HepG2 (cell line): Measurements from ENCODE around the gene SERPINB11.

Experiments
- BHLHE40 ChIP-seq: IDR thresholded peaks from 2 replicates; pipeline ENCODE4 v1.6.1; 2011; ENCODE audit warnings: low read length, improper control_type of control experiment
- CHD4 ChIP-seq: fragments of 200-600 bp; sonication (generic); IDR thresholded peaks from 2 replicates; pipeline ENCODE4 v1.7.0; 2017; ENCODE audit warnings: mild to moderate bottlenecking, low read length, borderline replicate concordance
- HCFC1 ChIP-seq: fragments of 150-350 bp; IDR thresholded peaks from 2 replicates; pipeline ENCODE4 v1.6.1; 2014; ENCODE audit warnings: low read depth, low read length
- MYC ChIP-seq: sonication (generic); formaldehyde crosslinking; IDR thresholded peaks from 2 replicates; pipeline ENCODE4 v1.9.0; 2021; ENCODE audit warnings: missing genetic modification reagents, borderline replicate concordance
- RBM22 ChIP-seq: fragments of 200-400 bp; formaldehyde crosslinking; optimal IDR thresholded peaks from 2 replicates; pipeline ENCODE3; 2017; ENCODE audit warnings: mild to moderate bottlenecking, low read length, moderate library complexity
- SMAD3 ChIP-seq: sonication (generic); formaldehyde crosslinking; IDR thresholded peaks from 2 replicates; pipeline ENCODE4 v1.4.0; 2020; ENCODE audit warnings: missing genetic modification reagents
- ZFP37 ChIP-seq: sonication (generic); formaldehyde crosslinking; IDR thresholded peaks from 2 replicates; pipeline ENCODE4 v1.4.0; 2020; ENCODE audit warnings: missing genetic modification reagents, borderline replicate concordance
- ZNF207 ChIP-seq: fragments of 450-650 bp; IDR thresholded peaks from 2 replicates; pipeline ENCODE4 v1.6.1; 2016; ENCODE audit warnings: antibody characterized with exemption, borderline replicate concordance
- ZNF3 ChIP-seq: IDR thresholded peaks from 2 replicates; pipeline ENCODE4 v1.7.0; 2017; ENCODE audit warnings: inconsistent platforms
- ZNF317 ChIP-seq: sonication (generic); formaldehyde crosslinking; IDR thresholded peaks from 2 replicates; pipeline ENCODE4 v1.5.0; 2020; ENCODE audit warnings: mild to moderate bottlenecking, missing genetic modification reagents
- ZNF746 ChIP-seq: sonication (generic); formaldehyde crosslinking; IDR thresholded peaks from 2 replicates; pipeline ENCODE4 v1.8.0; 2022; ENCODE audit warnings: mild to moderate bottlenecking, missing genetic modification reagents
- TF ChIP-seq, protein P1 (sequence below): sonication (generic); formaldehyde crosslinking; IDR thresholded peaks from 2 replicates; pipeline ENCODE4 v1.8.1; 2022; ENCODE audit warnings: low read depth, mild to moderate bottlenecking, missing genetic modification reagents
- TF ChIP-seq, protein P2 (sequence below): sonication (generic); formaldehyde crosslinking; IDR thresholded peaks from 2 replicates; pipeline ENCODE4 v1.5.0; 2020; ENCODE audit warnings: mild to moderate bottlenecking, missing genetic modification reagents, moderate library complexity
- TF ChIP-seq, protein P3 (sequence below), 2 experiments: fragments of 450-650 bp in 1 of 2; sonication (generic) in 1 of 2; formaldehyde crosslinking; IDR thresholded peaks; 2 replicates each; pipeline versions ENCODE4 v1.5.0 to v1.8.0; 2020 to 2022; ENCODE audit warnings: mild to moderate bottlenecking in 1 of 2, missing genetic modification reagents in 1 of 2

DNA sequence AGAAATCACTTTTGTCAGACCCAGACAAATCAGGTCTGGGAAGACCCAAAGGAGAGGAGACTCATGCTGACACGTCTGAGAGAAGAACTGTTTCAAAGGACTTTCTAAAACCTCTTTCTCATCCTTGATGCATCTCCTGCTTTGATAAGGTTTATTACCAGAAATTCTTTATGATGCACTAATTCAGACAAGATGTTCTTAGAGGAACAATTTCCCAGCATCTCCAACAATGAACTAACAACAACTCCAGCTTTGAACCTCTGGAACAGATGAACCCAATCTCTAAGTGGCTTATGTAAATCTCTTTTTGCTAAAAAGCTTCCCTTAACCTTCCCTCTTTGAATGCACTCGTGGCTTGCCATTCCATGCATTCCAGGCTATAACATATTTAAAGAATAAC is 15.9 kb upstream of the SERPINB11 start:
- TF ChIP-seq ZNF746 (CRISPR knock-in tag) (no peak), CHD4 (no peak), ZNF317 (CRISPR knock-in tag) (no peak), ZNF207 (no peak), RBM22 (no peak), ZFP37 (CRISPR knock-in tag) (no peak), BHLHE40 (no peak), SMAD3 (CRISPR knock-in tag) (no peak), HCFC1 (no peak), ZNF3 (CRISPR knock-in tag) (no peak), MYC (CRISPR knock-in tag) (no peak)
- TF ChIP-seq, protein P1, sequence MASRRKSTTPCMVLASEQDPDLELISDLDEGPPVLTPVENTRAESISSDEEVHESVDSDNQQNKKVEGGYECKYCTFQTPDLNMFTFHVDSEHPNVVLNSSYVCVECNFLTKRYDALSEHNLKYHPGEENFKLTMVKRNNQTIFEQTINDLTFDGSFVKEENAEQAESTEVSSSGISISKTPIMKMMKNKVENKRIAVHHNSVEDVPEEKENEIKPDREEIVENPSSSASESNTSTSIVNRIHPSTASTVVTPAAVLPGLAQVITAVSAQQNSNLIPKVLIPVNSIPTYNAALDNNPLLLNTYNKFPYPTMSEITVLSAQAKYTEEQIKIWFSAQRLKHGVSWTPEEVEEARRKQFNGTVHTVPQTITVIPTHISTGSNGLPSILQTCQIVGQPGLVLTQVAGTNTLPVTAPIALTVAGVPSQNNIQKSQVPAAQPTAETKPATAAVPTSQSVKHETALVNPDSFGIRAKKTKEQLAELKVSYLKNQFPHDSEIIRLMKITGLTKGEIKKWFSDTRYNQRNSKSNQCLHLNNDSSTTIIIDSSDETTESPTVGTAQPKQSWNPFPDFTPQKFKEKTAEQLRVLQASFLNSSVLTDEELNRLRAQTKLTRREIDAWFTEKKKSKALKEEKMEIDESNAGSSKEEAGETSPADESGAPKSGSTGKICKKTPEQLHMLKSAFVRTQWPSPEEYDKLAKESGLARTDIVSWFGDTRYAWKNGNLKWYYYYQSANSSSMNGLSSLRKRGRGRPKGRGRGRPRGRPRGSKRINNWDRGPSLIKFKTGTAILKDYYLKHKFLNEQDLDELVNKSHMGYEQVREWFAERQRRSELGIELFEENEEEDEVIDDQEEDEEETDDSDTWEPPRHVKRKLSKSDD, result no peak
- TF ChIP-seq, protein P2, sequence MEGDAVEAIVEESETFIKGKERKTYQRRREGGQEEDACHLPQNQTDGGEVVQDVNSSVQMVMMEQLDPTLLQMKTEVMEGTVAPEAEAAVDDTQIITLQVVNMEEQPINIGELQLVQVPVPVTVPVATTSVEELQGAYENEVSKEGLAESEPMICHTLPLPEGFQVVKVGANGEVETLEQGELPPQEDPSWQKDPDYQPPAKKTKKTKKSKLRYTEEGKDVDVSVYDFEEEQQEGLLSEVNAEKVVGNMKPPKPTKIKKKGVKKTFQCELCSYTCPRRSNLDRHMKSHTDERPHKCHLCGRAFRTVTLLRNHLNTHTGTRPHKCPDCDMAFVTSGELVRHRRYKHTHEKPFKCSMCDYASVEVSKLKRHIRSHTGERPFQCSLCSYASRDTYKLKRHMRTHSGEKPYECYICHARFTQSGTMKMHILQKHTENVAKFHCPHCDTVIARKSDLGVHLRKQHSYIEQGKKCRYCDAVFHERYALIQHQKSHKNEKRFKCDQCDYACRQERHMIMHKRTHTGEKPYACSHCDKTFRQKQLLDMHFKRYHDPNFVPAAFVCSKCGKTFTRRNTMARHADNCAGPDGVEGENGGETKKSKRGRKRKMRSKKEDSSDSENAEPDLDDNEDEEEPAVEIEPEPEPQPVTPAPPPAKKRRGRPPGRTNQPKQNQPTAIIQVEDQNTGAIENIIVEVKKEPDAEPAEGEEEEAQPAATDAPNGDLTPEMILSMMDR (CRISPR knock-in tag), result no peak
- TF ChIP-seq, protein P3, sequence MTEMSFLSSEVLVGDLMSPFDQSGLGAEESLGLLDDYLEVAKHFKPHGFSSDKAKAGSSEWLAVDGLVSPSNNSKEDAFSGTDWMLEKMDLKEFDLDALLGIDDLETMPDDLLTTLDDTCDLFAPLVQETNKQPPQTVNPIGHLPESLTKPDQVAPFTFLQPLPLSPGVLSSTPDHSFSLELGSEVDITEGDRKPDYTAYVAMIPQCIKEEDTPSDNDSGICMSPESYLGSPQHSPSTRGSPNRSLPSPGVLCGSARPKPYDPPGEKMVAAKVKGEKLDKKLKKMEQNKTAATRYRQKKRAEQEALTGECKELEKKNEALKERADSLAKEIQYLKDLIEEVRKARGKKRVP (CRISPR knock-in tag; IDR thresholded peaks at IDR 0.05), result no peak
